Lower leg skin (tissue), 4 donors: ENCODE measurements around the gene SLC16A12. TPM values are rescaled to one million over a fixed set of nuclear protein-coding genes. Genes with fewer than 3 reads are reported as not detected.

ENCODE experiments used
- DNase-seq, 2 donors: peaks; one replicate each; pipeline ENCODE4 v3.0.0-alpha.2; 2019; ENCODE audit warnings: low spot score in 2 of 2
- H3K4me3 ChIP-seq: fragments of 200-600 bp; sonication (generic); 2 replicates; pipeline ENCODE4 v1.5.1; 2017; ENCODE audit warnings: mild to moderate bottlenecking, low read depth; ENCODE audit not compliant: poor library complexity, severe bottlenecking
- POLR2A ChIP-seq, 2 donors: fragments of 450-650 bp; IDR thresholded peaks; one replicate each; pipeline ENCODE4 v1.6.1; 2016 to 2017; ENCODE audit warnings: antibody characterized with exemption in 2 of 2, mild to moderate bottlenecking in 1 of 2, moderate library complexity in 1 of 2
- whole genome bisulfite sequencing, 2 donors: methylation state at CpG; one replicate each; pipeline ENCODE4 v1.1.5; 2018; 5-methylcytosine and 5-hydroxymethylcytosine counted together
- intact Hi-C: fragments of 100-400 bp; cut with DNase I; formaldehyde crosslinking; loops from one replicate; pipeline ENCODE4 v1.15.0; 2023; ENCODE audit warnings: low total_unique reads
- total RNA-seq, 4 donors: library from RNA; depleted of rRNA; stranded (reverse); fragments of >200 nt; gene quantifications; one replicate each; pipeline ENCODE4 v1.1.0, GENCODE V29; 2016
- TF ChIP-seq, protein P1 (sequence below), 3 donors: fragments of 450-650 bp; IDR thresholded peaks; one replicate each; pipeline ENCODE4 v1.5.1; 2016; ENCODE audit warnings: antibody characterized with exemption in 3 of 3, mild to moderate bottlenecking in 3 of 3, moderate library complexity in 2 of 3

The SLC16A12 gene
- total RNA-seq, 4 donors from 2014 or later, result 0.13 to 1.5 (median 0.90) TPM

DNA sequence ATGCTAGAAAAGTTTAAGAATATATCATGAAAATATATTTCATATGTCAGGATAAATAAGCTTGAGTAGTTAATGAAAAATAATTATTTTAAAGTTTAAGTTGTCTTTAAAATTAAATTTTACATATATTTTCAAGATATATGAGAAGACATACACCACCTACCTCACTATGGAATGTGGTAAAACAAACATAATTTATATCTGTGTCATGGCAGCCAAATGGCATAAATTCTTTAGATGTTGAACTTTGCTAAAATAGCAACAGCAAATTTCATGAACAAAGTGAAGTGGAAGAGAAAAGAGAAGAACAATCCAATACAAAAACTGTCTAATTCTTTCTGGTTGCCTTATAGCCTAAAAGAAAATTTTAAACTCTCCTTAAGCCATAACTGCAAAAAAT is 39.6 kb upstream of the SLC16A12 start:
- H3K4me3 ChIP-seq, result no peak overlapping the region
- intact Hi-C loops, result no loop called here
- DNase-seq, result no peak
- no peak for TF ChIP-seq POLR2A (IDR thresholded peaks at IDR 0.05)
- TF ChIP-seq, protein P1, sequence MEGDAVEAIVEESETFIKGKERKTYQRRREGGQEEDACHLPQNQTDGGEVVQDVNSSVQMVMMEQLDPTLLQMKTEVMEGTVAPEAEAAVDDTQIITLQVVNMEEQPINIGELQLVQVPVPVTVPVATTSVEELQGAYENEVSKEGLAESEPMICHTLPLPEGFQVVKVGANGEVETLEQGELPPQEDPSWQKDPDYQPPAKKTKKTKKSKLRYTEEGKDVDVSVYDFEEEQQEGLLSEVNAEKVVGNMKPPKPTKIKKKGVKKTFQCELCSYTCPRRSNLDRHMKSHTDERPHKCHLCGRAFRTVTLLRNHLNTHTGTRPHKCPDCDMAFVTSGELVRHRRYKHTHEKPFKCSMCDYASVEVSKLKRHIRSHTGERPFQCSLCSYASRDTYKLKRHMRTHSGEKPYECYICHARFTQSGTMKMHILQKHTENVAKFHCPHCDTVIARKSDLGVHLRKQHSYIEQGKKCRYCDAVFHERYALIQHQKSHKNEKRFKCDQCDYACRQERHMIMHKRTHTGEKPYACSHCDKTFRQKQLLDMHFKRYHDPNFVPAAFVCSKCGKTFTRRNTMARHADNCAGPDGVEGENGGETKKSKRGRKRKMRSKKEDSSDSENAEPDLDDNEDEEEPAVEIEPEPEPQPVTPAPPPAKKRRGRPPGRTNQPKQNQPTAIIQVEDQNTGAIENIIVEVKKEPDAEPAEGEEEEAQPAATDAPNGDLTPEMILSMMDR (IDR thresholded peaks at IDR 0.05), result no peak

DNA sequence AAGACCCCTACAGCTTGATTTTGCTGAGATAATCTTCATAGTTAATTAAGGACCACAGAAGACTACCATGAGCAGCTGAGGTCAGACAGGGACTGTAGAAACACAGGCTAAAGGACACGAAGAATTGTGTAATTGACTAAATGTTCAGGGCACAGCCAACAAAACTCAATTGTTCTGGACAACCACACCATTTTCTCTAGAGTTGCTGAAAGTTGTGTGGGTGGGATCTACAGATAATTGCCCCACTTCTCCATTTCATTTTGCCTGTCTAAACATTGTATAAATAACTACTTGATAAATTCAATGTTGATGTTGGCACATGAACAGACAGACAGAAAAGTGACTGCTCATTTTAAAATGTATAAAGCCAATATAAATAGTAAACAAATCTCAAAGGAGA is 39.0 kb upstream of the SLC16A12 start:
- WGBS, 2 donors, result 63 to 69% methylated on average over 1 of the region's 1 CpG
- no peak overlapping the region for H3K4me3 ChIP-seq
- DNase-seq, result no peak
- intact Hi-C loops, result no loop called here
- TF ChIP-seq, protein P1 (IDR thresholded peaks at IDR 0.05), result no peak
- no peak for TF ChIP-seq POLR2A (IDR thresholded peaks at IDR 0.05)

DNA sequence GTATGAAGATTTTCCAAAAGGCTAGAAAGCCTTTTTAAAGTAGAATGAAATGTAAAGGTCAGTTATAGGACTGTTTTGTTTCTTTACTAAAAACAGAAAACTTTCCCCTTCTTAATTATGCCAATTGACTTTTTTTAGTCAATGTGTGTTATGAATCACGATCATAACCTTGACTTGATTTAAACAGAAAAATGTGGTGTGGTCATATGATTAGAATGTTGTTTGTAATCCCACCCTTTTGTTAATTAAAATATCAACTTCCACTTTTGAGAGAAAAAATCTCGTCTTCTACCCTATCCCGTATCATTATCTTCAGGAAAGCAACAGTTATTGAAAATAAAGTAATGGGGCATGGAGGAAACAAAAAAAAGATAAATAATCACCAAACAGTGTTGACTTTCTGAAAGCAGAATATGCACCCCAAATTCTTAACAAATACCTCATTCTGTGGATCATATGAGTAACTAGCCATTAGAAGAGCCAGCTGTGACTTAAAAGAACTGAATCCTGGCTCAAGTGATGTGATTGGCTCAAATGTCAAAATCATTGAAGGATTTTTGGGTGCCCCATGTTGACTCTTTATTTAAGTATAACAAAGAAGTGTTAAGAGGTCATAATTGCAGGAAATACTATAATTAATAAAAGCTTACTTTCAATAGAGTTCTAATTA is 32.3 kb upstream of the SLC16A12 start:
- no peak overlapping the region for H3K4me3 ChIP-seq
- intact Hi-C loops, result no loop called here
- DNase-seq, result no peak
- TF ChIP-seq, protein P1 (IDR thresholded peaks at IDR 0.05), result no peak
- no peak for TF ChIP-seq POLR2A (IDR thresholded peaks at IDR 0.05)
- WGBS, 2 donors, result 62 to 68% methylated on average over 3 of the region's 3 CpGs

DNA sequence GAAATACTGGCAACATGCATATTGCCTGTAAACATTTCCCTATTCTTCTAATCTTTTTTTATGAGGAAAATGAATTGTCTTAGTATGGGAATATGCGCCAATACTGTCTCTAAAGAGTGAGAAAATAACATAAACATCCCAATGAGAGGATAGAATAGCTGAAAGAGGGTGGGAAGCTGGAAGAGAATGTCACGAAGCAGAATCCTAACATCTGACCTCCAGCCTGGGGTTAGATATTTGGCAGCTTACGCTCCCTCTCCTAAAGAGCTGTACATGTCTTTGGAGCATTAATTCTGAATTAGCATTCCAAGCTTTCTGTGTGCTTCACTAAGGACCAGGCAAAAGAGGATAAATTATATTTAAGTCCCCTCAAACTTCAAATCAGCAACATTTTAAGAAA is 31.6 kb upstream of the SLC16A12 start:
- intact Hi-C loops, result no loop called here
- H3K4me3 ChIP-seq, result no peak overlapping the region
- DNase-seq, result no peak
- no peak for TF ChIP-seq POLR2A (IDR thresholded peaks at IDR 0.05)
- TF ChIP-seq, protein P1 (IDR thresholded peaks at IDR 0.05), result no peak
- WGBS, 2 donors, result 50 to 84% methylated on average over 3 of the region's 3 CpGs

DNA sequence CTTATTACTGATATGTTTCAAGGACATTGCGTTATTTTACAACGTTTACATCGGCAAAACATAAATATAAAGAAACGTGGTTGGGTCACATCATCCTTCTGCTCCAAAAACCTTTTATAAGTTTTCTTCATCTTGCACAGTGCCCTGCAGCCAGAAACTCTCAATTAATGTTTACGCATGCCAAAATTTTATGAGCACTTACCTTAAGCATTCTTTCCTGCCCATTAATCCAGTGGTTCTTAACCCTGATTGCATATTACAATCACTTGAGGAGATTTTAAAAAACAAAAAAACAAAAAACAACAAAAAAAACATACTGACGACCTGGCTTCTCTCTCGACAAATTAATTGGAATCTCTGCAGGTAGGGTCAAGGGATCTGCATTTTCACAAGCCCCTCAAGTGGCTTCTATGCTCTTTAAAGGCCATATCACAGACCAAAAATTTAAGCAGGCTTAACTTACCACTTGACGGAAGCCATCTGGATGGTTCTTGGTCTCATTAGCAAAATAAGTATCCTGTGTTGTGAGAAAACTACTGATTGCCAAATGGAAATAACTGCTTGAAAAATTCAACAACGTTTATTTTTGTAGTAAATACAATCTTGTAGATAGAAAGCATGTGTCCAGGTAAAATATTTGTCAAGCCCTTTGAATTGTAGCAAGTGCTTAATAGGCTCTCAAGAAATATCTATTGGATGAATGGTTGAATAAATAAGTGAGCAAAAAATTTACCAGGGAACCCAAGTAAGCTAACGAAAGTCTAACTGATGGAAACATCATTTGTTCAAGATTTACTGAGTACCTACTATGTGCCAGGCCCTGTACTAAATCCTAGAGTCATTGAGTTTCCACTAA is 30.9 kb upstream of the SLC16A12 start:
- no peak overlapping the region for H3K4me3 ChIP-seq
- intact Hi-C loops, result no loop called here
- DNase-seq, result no peak
- TF ChIP-seq, protein P1 (IDR thresholded peaks at IDR 0.05), result no peak
- no peak for TF ChIP-seq POLR2A (IDR thresholded peaks at IDR 0.05)
- WGBS, 2 donors, result 55 to 56% methylated on average over 10 of the region's 10 CpGs
